COR-L47 (cell line): Measurements from ENCODE around the gene FABP7.
A peak's percentile ranks its signal among the peaks of the same experiment; 100 is the strongest.

Experiments
- DNase-seq: peaks from one replicate; lab custom pipeline; 2025; lab: John Stamatoyannopoulos, UW

The FABP7 gene

GRCh38 chr6:122798099-122798641, 18.7 kb downstream of the FABP7 start:
- no peak for DNase-seq

- no peak for DNase-seq
These were observed 19.7 kb downstream of the FABP7 start for GRCh38 chr6:122799140-122799745.

- no peak for DNase-seq
These were observed 20.6 kb downstream of the FABP7 start for GRCh38 chr6:122799916-122800686.

GRCh38 chr6:122800906-122801305, 21.4 kb downstream of the FABP7 start:
- DNase-seq: no peak

GRCh38 chr6:122801397-122801796, 21.9 kb downstream of the FABP7 start:
- no peak for DNase-seq

DNA sequence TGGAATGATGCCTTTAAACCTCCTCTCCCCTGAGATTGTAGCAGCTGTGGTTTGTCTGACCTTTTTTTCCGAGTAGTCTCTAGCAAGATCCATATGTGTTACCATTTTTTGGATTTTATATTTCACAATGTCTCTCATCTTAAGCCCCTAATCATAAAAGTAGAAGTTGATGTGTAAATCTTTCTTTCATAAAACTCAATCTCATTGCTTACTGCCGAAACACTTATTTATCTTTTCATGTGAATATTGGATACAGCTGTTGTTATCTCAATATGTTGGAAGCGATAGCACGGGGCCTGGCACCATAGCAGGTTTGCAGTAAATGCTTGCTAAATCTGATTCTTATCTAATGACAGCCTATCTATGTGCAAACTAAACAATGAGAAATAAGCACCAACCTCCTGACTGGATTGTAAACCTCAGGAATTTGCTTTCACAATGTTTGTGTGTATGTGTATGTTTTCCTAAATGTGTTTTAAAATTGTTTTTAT, 23.7 kb downstream of the FABP7 start:
- no peak for DNase-seq

DNA sequence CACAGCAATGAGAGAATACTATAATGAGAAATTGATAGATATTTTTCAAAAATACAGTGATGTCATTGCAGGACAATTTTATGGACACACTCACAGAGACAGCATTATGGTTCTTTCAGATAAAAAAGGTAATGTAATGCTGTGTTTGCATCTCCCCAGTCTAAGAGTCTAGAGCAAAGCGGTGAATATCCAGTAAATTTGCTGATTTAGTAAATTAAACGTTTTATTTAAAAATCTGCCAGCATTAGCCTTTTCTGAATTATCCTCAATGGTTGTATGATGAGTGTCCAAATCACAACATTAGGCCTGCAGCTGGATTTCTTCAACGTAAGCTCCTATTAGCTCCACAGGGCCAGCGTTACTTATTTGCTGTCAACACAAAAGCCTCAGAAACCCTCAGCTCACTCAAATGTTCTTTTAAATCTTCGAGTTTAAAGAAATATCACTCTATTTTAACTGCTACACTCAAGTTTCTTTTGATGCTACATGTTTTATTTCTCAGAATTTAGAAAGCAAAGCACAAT, 25.5 kb downstream of the FABP7 start:
- no peak for DNase-seq

DNA sequence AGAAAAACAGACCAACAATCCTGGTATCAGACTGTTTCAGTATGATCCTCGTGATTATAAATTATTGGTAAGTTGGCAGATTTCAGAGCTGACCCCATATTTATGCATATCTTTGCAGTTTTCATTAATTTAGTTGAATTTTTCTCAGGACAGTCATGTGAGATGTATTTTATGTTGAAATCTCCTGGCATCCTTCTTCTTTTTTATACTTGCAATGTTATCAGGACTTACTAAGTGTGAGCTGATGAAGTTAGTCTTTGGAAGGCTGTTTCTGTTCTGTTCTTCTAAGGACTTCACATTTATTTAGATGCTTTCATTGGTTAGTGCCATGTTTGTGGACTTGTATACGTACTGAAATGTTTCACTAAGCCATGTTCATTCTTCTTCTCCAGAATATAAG, 26.8 kb downstream of the FABP7 start:
- no peak for DNase-seq

- no peak for DNase-seq
These were observed 28.8 kb downstream of the FABP7 start for GRCh38 chr6:122808121-122808885.

GRCh38 chr6:122809001-122809400, 29.5 kb downstream of the FABP7 start:
- no peak for DNase-seq

GRCh38 chr6:122809691-122810090, 30.2 kb downstream of the FABP7 start:
- no peak for DNase-seq

DNA sequence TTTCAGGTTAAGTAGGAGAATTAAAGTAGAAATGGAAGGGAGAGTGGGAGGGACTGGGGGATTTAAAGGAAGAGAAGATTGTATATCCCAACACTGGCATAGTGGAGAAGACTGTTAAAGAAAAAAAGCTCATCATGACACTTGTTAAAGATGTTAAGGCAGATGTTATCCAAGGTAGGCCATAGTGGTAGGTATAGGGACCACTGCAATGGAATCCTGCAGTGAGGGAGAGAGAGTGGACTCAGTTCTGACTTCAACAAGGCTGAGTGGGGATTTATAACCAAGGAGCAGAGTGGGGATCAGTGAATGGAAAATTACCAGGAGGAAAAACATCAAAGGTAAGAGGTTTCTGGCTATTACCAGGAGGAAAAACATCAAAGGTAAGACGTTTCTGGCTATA, 30.7 kb downstream of the FABP7 start:
- no peak for DNase-seq

DNA sequence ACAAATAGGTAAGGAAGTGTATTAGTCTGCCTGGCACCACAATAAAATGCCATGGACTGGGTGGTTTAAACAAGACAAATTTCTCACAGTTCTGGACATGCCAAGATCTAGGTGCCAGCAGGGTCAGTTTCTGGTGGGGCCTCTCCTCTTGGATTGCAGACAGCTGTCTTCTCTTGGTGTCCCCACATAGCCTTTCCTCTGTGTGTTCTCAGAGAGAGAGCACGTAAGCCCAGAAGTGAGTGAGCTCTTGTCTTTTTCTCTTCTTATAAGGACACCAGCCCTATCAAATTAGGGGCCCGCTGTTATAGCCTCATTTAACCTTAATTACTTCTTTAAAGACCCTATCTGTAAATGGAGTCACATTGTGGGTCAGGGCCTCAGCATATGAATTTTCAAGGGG, 37.8 kb downstream of the FABP7 start:
- DNase-seq: no peak

- no peak for DNase-seq
These were observed 38.2 kb downstream of the FABP7 start for GRCh38 chr6:122817766-122818165.

DNA sequence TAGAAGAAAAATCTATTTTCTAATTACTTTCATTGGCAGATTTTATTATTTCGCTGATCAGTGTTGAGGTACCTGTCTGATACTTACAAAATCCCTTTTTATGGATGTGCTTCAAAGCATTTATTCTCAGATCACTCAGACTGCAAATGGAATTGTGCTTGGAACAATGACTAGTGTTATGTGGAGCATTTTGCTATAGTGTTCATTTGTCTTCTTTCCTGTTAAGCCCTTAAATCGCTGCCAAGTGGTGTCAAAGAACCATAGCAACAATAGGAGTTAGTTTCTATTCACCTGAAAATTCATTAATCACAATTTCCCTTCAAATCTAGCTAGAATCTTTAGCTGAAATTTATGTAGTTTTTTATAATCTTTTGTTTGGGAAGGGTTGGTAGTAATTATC, 39.4 kb downstream of the FABP7 start:
- DNase-seq: peak; percentile 45

DNA sequence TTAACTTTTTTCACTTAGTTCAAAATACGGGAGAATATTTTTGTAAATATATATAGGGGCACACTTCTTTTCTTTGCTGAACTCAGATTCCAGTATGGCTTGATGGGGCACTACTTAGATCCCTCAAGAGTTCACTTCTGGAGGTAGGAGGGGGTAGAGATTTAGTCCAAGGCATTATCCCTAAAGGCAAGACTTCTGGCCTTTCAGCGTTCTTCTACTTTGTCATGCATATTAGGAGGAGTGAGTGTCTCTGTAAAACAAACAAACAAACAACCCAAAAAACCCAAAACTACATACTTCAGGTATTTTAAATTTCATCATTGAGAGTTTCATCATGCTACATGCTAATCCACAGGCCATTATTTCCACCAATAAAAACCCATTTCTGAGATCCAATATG, 41.6 kb downstream of the FABP7 start:
- DNase-seq: no peak

- no peak for DNase-seq
These were observed 45.6 kb downstream of the FABP7 start for GRCh38 chr6:122825163-122825562.

DNA sequence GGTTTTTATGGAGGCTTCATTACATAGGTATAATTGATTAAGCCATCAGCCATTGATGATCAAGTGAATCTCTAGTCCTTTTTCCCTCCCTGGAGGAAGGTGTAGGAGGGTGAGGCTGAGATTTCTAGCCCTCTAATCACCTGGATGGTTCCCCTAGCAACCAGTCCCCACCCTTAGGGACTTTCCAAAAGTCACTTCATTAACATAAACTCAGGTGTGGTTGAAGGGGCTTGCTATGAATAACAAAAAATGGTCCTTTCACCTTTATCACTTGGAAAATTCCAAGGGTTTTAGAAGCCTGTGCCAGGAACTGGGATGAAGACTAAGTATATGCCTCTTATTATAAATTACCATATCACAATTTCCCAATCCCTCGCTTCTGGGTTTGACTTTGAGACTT, 49.9 kb downstream of the FABP7 start:
- DNase-seq: no peak

DNA sequence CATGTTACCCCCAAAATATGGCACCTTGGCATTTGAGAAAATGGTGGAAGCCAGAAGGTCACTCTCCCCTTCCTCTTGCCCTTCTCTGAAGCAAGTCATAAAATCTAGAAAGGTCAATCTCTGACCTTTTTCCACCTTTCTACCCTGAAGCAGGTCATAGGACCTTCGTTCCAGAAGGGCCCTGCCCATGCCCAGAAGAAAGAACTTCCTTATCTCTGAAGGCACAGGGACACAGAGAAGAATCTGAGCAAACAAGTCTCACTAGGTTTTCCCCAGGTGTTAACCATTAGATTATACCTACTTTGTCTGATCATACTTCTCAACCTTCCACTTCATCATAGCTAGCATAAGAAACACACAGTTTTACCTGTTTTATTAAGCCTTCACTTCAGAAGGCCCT, 52.0 kb downstream of the FABP7 start:
- no peak for DNase-seq

- no peak for DNase-seq
These were observed 52.9 kb downstream of the FABP7 start for GRCh38 chr6:122832459-122832858.

DNA sequence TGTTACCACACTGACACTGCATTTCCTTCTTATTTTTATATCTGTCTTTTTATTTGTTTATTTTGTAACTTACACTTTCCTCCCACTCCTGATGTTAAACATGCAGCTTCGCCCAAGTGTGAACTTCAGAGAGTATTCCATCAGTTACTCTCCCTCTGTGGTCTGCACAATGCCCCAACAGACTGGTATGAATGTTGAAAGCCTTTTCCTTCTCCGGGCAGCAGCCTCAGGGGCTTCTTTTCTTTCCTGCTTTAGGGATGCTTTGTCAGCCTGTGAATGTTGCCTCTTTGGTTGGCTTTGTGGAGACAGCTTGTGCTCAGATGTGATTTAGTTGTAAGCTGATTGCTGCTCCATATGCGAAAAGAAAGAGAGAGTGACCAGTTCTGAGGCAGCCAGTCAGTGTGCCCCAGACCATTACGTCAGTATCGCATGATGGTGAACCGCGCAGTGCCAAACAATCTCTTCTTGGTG, 53.5 kb downstream of the FABP7 start:
- no peak for DNase-seq
